ACC112 (cell line): ENCODE measurements around the gene CROCC2.

Source experiments
- H2AFZ ChIP-seq: fragments of 200-600 bp; sonication (generic); one replicate; pipeline ENCODE4 v1.6.0; 2017; ENCODE audit warnings: antibody characterized with exemption, low read length; ENCODE audit not compliant: unreplicated experiment
- H3K27ac ChIP-seq: fragments of 200-600 bp; sonication (generic); 2 replicates; pipeline ENCODE4 v1.5.1; 2014; ENCODE audit warnings: low read depth, mild to moderate bottlenecking, antibody characterized with exemption, low read length, moderate library complexity
- H3K27me3 ChIP-seq: fragments of 200-600 bp; sonication (generic); 2 replicates; pipeline ENCODE4 v1.6.1; 2014; ENCODE audit warnings: mild to moderate bottlenecking, antibody characterized with exemption, low read length, moderate library complexity, mixed read lengths; ENCODE audit not compliant: insufficient read depth
- H3K36me3 ChIP-seq: fragments of 200-600 bp; sonication (generic); 2 replicates; pipeline ENCODE4 v1.6.1; 2016; ENCODE audit warnings: mild to moderate bottlenecking, antibody characterized with exemption, low read length, moderate library complexity, mixed read lengths; ENCODE audit not compliant: insufficient read depth
- H3K4me1 ChIP-seq: fragments of 200-600 bp; sonication (generic); one replicate; pipeline ENCODE4 v1.6.1; 2016; ENCODE audit warnings: low read length, mixed read lengths; ENCODE audit not compliant: insufficient read depth, unreplicated experiment, control insufficient read depth
- H3K4me3 ChIP-seq: fragments of 200-600 bp; sonication (generic); 2 replicates; pipeline ENCODE4 v1.5.1; 2014; ENCODE audit warnings: mild to moderate bottlenecking, low read depth, low read length
- H3K79me2 ChIP-seq: fragments of 200-600 bp; sonication (generic); one replicate; pipeline ENCODE4 v1.6.0; 2016; ENCODE audit warnings: low read length; ENCODE audit not compliant: control insufficient read depth, unreplicated experiment, insufficient read depth

CROCC2 gene

GRCh38 chr2:240932001-240932723 lies 26.0 kb downstream of the CROCC2 start:
- no peaks in the 10 kb centered on the region for H3K36me3 ChIP-seq
- H3K4me1 ChIP-seq, result no peaks in the 10 kb centered on the region
- no peak overlapping the region for H3K27ac ChIP-seq
- H3K4me3 ChIP-seq, result no peak overlapping the region
- H2AFZ ChIP-seq, result no peak overlapping the region
- no peaks in the 10 kb centered on the region for H3K79me2 ChIP-seq
- H3K27me3 ChIP-seq, result peaks cover 3% of the 10 kb centered on the region; the same call in 1 of the 2 replicates

GRCh38 chr2:240932724-240933047 lies 26.6 kb downstream of the CROCC2 start:
- Histone ChIP-seq H3K4me3 (no peak overlapping the region), H3K36me3 (no peaks in the 10 kb centered on the region), H3K27ac (no peak overlapping the region), H2AFZ (no peak overlapping the region), H3K79me2 (no peaks in the 10 kb centered on the region), H3K27me3 (peaks cover 6% of the 10 kb centered on the region; the same call in 1 of the 2 replicates), H3K4me1 (no peaks in the 10 kb centered on the region)

- Histone ChIP-seq H3K27me3 (peaks cover 10% of the 10 kb centered on the region; the same call in 1 of the 2 replicates), H3K4me1 (no peaks in the 10 kb centered on the region), H2AFZ (no peak overlapping the region), H3K79me2 (no peaks in the 10 kb centered on the region), H3K4me3 (no peak overlapping the region), H3K36me3 (no peaks in the 10 kb centered on the region), H3K27ac (no peak overlapping the region)
Observed at GRCh38 chr2:240933048-240933965, 27.2 kb downstream of the CROCC2 start.

- H3K4me3 ChIP-seq, result no peak overlapping the region
- H3K27ac ChIP-seq, result no peak overlapping the region
- H3K79me2 ChIP-seq, result no peaks in the 10 kb centered on the region
- no peaks in the 10 kb centered on the region for H3K4me1 ChIP-seq
- H3K27me3 ChIP-seq, result peaks cover 13% of the 10 kb centered on the region
- no peaks in the 10 kb centered on the region for H3K36me3 ChIP-seq
- H2AFZ ChIP-seq, result no peak overlapping the region
Observed at GRCh38 chr2:240933966-240934700, 28.0 kb downstream of the CROCC2 start.

- Histone ChIP-seq H3K79me2 (no peaks in the 10 kb centered on the region), H3K36me3 (no peaks in the 10 kb centered on the region), H2AFZ (no peak overlapping the region), H3K4me3 (no peak overlapping the region), H3K27me3 (peaks cover 13% of the 10 kb centered on the region), H3K4me1 (no peaks in the 10 kb centered on the region), H3K27ac (no peak overlapping the region)
Observed at GRCh38 chr2:240934701-240935102, 28.6 kb downstream of the CROCC2 start.

GRCh38 chr2:240935103-240935876 lies 29.2 kb downstream of the CROCC2 start:
- Histone ChIP-seq H3K36me3 (no peaks in the 10 kb centered on the region), H3K27ac (no peak overlapping the region), H3K79me2 (no peaks in the 10 kb centered on the region), H3K4me1 (no peaks in the 10 kb centered on the region), H3K27me3 (peaks cover 13% of the 10 kb centered on the region), H2AFZ (no peak overlapping the region), H3K4me3 (no peak overlapping the region)

- peaks cover 19% of the 10 kb centered on the region for H3K27me3 ChIP-seq
- no peaks in the 10 kb centered on the region for H3K4me1 ChIP-seq
- no peak overlapping the region for H3K27ac ChIP-seq
- H3K36me3 ChIP-seq, result no peaks in the 10 kb centered on the region
- no peaks in the 10 kb centered on the region for H3K79me2 ChIP-seq
- H2AFZ ChIP-seq, result no peak overlapping the region
- H3K4me3 ChIP-seq, result no peak overlapping the region
Observed at GRCh38 chr2:240936106-240936505, 30.0 kb downstream of the CROCC2 start.

- no peaks in the 10 kb centered on the region for H3K36me3 ChIP-seq
- H3K4me1 ChIP-seq, result no peaks in the 10 kb centered on the region
- H3K27me3 ChIP-seq, result peaks cover 8% of the 10 kb centered on the region; the same call in 1 of the 2 replicates
- no peak overlapping the region for H3K4me3 ChIP-seq
- H3K27ac ChIP-seq, result no peak overlapping the region
- H3K79me2 ChIP-seq, result no peaks in the 10 kb centered on the region
- H2AFZ ChIP-seq, result no peak overlapping the region
Observed at GRCh38 chr2:240946046-240946445, 39.9 kb downstream of the CROCC2 start.

- no peak overlapping the region for H3K27ac ChIP-seq
- H3K27me3 ChIP-seq, result peaks cover 6% of the 10 kb centered on the region; the same call in 1 of the 2 replicates
- H2AFZ ChIP-seq, result no peak overlapping the region
- H3K4me1 ChIP-seq, result no peaks in the 10 kb centered on the region
- no peak overlapping the region for H3K4me3 ChIP-seq
- no peaks in the 10 kb centered on the region for H3K36me3 ChIP-seq
- no peaks in the 10 kb centered on the region for H3K79me2 ChIP-seq
Observed at GRCh38 chr2:240946654-240947053, 40.5 kb downstream of the CROCC2 start.

- H3K79me2 ChIP-seq, result no peaks in the 10 kb centered on the region
- H3K27ac ChIP-seq, result no peak overlapping the region
- H3K36me3 ChIP-seq, result no peaks in the 10 kb centered on the region
- no peak overlapping the region for H2AFZ ChIP-seq
- H3K27me3 ChIP-seq, result peaks cover 6% of the 10 kb centered on the region; the same call in 1 of the 2 replicates
- no peaks in the 10 kb centered on the region for H3K4me1 ChIP-seq
- H3K4me3 ChIP-seq, result no peak overlapping the region
Observed at GRCh38 chr2:240947176-240947575, 41.0 kb downstream of the CROCC2 start.
